ENCODE data around the gene KIR3DL2.
"Not testable (repeated sequence)": the region's sequence is repeated elsewhere in the genome, so short reads cannot be mapped to it uniquely, and the experiment has no call there.

Gene KIR3DL2

GRCh38 chr19:54863459-54863858, 13.2 kb downstream of the KIR3DL2 start:
- not testable (repeated sequence) for FAIRE-seq; DNase-seq (ENCODE audit: low spot score)

- FAIRE-seq (no peak), DNase-seq (ENCODE audit: low spot score) (no peak)
Observed at GRCh38 chr19:54871696-54872095, 21.5 kb downstream of the KIR3DL2 start.

DNA sequence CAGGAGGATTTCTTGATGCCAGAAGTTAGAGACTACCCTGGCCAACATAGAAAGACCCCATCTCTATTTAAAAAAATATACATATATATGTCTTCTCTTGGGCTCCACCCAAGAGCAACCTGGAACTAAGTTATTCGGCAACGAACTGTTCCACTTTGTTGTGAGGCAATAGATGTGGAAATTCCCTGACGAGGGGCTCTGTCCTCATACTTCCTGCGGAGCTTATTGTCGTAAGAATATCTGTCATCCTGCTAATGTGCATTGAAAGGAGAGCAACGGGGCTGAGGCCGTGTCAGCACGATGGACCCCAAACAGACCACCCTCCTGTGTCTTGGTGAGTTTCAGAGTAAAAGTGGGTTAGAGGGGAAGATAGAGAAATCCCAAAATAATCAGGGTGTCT, 23.7 kb downstream of the KIR3DL2 start, which contains the start of gene FCAR:
Gene FCAR (plus strand): TSS at position 246 of the 400 bp plus-strand sequence. CDS start 55 bp downstream, at position 301.
- no peak for DNase-seq (ENCODE audit: low spot score)
- no peak for FAIRE-seq

DNA sequence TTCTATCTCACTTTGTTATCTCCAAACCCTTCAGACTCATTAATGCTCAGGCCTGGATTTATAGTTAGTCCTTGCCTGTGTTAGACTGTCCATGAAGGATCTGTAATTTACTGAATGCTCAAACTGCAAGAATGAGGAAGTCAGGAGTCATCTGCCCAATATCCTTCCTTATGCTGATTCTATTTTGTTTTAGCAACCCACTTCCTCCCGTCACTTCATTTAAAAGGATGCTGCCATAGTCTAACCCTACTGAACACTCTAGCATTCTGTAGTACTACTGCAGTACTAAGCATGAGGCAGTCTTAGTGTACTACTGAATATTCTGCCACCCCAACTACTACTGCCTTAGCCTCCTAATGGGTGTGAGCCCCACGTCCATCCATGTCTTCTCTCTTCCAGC, 25.3 kb downstream of the KIR3DL2 start:
- DNase-seq (ENCODE audit: low spot score) = no peak
- no peak for FAIRE-seq

- DNase-seq (ENCODE audit: low spot score) (no peak), FAIRE-seq (no peak)
Observed at GRCh38 chr19:54877471-54877870, 27.2 kb downstream of the KIR3DL2 start.

DNA sequence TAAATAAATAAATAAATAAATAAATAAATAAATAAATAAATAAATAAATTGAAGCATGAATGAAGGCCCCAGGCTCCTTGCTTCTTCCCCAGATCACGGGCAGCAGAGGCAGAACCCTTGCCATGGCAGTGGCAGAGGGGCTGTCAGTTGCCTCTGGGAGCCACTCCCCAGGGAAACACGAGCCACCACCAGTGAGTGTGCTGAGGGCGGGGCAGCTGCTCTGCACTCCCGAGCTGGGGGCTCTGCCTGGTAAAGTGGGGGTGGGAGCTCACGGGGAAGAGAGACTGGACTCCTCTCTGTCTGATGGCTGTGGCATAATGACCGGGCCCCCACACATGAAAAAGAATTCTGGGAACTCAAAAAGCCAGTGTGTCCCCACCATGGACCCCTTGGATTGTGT, 31.6 kb downstream of the KIR3DL2 start:
- DNase-seq (ENCODE audit: low spot score) (no peak), FAIRE-seq (no peak)

- FAIRE-seq = no peak
- no peak for DNase-seq (ENCODE audit: low spot score)
Observed at GRCh38 chr19:54882758-54883157, 32.5 kb downstream of the KIR3DL2 start.

DNA sequence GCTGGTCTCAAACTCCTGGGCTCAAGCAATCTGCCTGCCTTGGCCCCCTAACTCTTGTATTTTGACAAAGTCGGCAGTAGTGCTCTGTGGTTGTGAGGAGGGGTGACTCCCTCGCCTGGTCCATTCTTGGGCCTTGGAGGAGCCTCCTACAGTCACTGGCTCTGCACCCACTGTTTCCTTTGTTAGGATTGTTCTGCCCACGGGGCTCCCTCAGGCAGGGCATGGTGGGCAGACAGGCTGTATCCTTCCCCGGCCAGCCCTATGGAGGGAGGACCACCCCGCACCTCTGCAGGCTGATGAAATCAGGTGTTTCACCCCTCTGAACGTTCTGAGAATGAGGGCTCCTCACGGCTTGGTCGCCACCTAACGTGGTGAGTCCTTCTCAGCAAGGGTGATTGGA, 33.0 kb downstream of the KIR3DL2 start:
- DNase-seq (ENCODE audit: low spot score) = no peak

GRCh38 chr19:54888239-54888638, 38.0 kb downstream of the KIR3DL2 start:
- DNase-seq (ENCODE audit: low spot score) (no peak), FAIRE-seq (no peak)

More for the DNA sequence above, 33.0 kb downstream of the KIR3DL2 start:
- peak; percentile 13 for FAIRE-seq

- DNase-seq (ENCODE audit: low spot score) (no peak), FAIRE-seq (no peak)
Observed at GRCh38 chr19:54889566-54889965, 39.3 kb downstream of the KIR3DL2 start.

DNA sequence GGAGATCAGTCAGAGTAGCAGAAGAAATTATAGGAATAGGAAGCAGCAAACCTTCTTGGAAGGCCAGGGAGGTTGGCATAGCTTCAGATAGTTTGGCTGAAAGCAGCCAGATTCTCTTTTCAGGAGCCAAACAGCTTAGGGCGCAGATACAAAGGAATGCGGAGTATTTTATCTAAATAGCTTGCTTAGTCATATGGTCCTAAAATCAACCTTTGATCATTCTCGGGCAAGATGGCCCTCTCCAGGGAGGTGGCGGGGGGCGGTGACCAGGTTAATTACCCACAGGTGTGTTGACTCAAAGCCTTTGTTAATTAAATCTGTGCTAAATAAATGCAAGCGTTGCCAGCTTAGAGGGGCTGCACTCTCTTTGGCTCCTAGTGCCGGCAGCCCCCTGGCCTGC, 43.2 kb downstream of the KIR3DL2 start:
- no peak for FAIRE-seq

DNA sequence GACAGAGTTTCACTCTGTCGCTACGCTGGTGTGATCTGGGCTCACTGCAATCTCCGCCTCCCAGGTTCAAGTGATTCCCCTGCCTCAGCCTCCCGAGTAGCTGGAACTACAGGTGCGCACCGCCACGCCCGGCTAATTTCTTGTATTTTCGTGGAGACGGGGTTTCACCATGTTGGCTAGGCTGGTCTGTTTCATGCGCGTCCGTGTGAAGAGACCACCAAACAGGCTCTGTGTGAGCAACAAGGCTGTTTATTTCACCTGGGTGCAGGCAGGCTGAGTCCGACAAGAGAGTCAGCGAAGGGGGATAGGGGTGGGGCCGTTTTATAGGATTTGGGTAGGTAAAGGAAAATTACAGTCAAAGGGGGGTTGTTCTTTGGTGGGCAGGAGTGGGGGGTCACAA, 43.9 kb downstream of the KIR3DL2 start:
- not testable (repeated sequence) for DNase-seq (ENCODE audit: low spot score); FAIRE-seq

More for the DNA sequence above, 43.2 kb downstream of the KIR3DL2 start:
- no peak for DNase-seq (ENCODE audit: low spot score)

GRCh38 chr19:54896036-54896435, 45.8 kb downstream of the KIR3DL2 start:
- DNase-seq (ENCODE audit: low spot score) (no peak), FAIRE-seq (no peak)

DNA sequence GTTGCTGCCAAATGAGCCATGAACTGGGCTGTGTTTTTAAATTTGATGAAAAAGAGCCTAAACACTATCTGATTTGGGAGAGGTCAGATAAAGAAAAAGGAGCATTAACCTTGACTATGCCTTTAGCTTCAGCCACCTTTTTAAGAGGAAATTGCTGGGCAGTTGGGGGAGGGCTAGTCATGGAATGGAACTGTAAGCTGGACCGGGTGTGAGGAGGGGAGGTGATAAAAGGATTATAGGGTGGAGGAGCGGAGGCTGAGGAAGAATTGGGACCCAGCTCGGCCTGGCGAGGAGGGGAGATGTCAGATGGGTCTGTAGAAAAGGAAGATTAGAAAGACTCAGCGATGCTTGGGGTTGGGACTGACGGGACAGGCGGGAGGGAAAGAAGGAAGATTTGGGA, 48.4 kb downstream of the KIR3DL2 start:
- not testable (repeated sequence) for FAIRE-seq

GRCh38 chr19:54899646-54900045, 49.4 kb downstream of the KIR3DL2 start:
- DNase-seq (ENCODE audit: low spot score); FAIRE-seq: not testable (repeated sequence)

More for the DNA sequence above, 48.4 kb downstream of the KIR3DL2 start:
- not testable (repeated sequence) for DNase-seq (ENCODE audit: low spot score)

- not testable (repeated sequence) for FAIRE-seq; DNase-seq (ENCODE audit: low spot score)
Observed at GRCh38 chr19:54901153-54901552, 50.9 kb downstream of the KIR3DL2 start.

GRCh38 chr19:54902061-54902460, 51.8 kb downstream of the KIR3DL2 start:
- DNase-seq (ENCODE audit: low spot score) (no peak), FAIRE-seq (no peak)

GRCh38 chr19:54903303-54903702, 53.1 kb downstream of the KIR3DL2 start:
- no peak for DNase-seq (ENCODE audit: low spot score)
- no peak for FAIRE-seq

- FAIRE-seq; DNase-seq (ENCODE audit: low spot score): not testable (repeated sequence)
Observed at GRCh38 chr19:54904261-54904660, 54.0 kb downstream of the KIR3DL2 start.

DNA sequence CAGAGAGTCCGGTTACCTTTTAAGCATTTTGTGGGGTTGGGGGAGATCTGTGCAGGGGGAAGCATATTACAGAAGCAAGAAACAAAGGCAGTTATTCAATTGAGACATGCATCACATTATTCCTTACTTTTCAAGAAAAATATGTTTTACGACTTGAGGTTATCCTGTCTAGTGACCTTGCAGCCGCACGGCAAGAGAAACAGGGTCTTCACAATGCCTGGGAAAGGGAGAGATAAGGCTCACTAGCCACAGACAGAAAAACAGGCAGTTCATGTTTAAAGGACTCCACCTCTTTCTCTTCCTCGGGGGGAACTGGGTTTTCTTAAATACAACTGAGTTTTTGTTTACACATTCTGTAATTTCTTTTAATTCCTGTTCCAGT, 55.2 kb downstream of the KIR3DL2 start:
- no peak for FAIRE-seq
- DNase-seq (ENCODE audit: low spot score) = no peak

DNA sequence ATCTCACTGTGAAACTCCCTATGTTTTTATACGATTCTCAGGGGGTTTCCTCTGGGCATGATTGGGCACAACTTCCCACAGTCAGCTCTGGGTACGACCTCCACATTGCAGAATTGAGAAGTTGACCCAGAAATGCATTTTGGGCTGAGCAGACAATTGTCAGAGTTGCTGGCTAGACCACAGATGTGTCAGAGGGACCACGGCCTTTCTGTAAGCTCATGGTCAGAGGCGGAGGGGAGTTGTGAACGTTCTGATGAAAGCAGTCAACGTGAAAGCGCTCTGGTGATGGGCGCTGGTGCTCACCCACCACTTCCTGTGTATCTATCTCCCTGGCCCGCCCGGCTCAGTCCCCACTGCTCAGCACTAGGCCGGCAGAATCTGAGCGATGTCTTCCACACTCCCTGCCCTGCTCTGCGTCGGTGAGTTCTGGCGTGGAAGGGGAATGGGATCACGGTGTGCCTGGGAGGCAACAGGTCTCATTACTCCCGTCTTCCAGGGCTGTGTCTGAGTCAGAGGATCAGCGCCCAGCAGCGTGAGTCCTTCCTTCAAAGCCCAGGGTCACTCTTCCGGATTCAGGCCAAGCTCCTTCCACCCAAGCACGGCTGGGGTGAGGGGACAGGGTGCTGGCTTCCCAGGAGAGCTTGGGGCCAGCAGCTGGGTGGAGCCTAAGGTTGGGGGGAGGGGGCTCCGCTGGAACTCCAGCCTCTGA, 55.7 kb downstream of the KIR3DL2 start, which contains the start of gene NCR1:
Gene NCR1 (plus strand): TSS at position 346 of the 709 bp plus-strand sequence. CDS start 40 bp downstream, at position 386.
- DNase-seq (ENCODE audit: low spot score) = no peak
- FAIRE-seq = no peak

GRCh38 chr19:54906819-54907218, 56.6 kb downstream of the KIR3DL2 start:
- no peak for DNase-seq (ENCODE audit: low spot score)
- FAIRE-seq = no peak

DNA sequence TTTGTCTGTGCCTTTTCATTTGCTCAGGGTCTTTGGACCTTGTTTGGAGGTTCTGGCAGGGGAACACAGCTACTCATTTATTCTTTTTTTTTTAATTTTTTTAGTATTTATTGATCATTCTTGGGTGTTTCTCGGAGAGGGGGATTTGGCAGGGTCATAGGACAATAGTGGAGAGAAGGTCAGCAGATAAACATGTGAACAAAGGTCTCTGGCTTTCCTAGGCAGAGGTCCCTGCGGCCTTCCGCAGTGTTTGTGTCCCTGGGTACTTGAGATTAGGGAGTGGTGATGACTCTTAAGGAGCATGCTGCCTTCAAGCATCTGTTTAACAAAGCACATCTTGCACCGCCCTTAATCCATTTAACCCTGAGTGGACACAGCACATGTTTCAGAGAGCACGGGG, 57.7 kb downstream of the KIR3DL2 start:
- not testable (repeated sequence) for DNase-seq (ENCODE audit: low spot score); FAIRE-seq

Data from urothelium cell line (cell line).